ENCODE data around the gene VRK2.
"Not testable (repeated sequence)": the region's sequence is repeated elsewhere in the genome, so short reads cannot be mapped to it uniquely, and the experiment has no call there.

VRK2 gene

DNA sequence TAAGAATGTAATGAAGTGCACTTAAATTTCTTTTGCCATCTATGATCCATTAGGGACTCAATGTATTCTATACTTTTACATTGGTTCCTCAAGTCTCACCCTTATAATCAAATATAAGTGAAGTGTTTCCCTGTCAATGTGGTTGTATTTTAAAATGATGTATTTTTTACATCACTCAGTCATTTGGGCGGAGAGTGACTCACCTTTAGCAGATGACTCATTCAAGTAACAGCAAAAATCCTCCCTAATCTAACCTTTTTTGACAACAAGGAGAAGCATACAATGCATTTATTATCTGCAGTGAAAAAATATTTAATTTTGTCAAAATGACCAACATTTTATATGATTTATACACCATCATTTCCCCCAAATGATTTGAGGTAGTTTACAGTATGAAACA lies 100.1 kb downstream of the VRK2 start:
- Histone ChIP-seq H3K4me3 (ENCODE audit: low read depth in 1 of 5, low read length in 5 of 5) (no peak overlapping the region), H3K9me3 (ENCODE audit: control insufficient read depth in 5 of 5, low read length in 5 of 5) (peaks cover 0 to 2% (median 0%) of the 10 kb centered on the region in 5 donors), H3K27ac (ENCODE audit: low read depth, low read length) (no peak overlapping the region), H3K36me3 (ENCODE audit: control insufficient read depth in 5 of 5, insufficient read depth in 5 of 5, low read length in 5 of 5) (peaks cover 2 to 22% (median 10%) of the 10 kb centered on the region in 5 donors), H3K27me3 (ENCODE audit: control insufficient read depth in 5 of 5, insufficient read depth in 4 of 5, low read length in 5 of 5) (no peaks in the 10 kb centered on the region), H3K4me1 (ENCODE audit: control insufficient read depth in 5 of 5, insufficient read depth in 5 of 5, low read length in 5 of 5) (peaks cover 0 to 4% (median 0%) of the 10 kb centered on the region in 5 donors), H3K9ac (ENCODE audit: low read length in 5 of 5) (no peak overlapping the region)

DNA sequence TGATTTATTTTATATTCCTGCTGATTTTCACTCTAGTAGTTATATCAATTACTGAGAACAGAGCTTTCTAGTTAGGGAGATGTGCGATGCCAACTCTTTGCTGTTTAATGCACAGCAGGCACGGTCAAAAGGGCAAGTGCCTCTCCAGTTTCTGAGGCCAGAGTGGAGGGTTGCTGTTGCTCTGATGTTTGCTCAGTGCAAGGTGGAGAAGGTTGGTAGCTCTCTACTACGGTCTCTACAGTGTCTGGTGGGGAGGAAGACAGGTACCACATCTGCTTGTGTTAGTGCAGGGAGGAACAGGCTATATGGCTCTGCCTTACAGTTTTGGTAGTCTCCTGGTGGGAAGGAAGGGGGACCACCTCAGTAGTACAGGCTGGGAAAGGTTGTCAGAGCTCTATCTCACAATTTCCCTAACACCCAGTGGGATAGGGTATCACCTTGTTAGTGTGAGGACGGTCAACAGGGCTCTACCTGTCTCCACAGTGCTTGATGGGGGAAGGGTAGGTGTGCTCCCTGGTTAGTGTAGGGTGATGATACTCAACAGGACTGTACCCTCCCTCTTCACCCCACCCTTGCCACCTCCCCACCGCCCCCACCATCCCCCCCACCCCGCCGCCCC lies 108.7 kb downstream of the VRK2 start:
- Histone ChIP-seq H3K4me1 (ENCODE audit: control insufficient read depth in 5 of 5, insufficient read depth in 5 of 5, low read length in 5 of 5) (no peaks in the 10 kb centered on the region), H3K27ac (ENCODE audit: low read depth, low read length) (no peak overlapping the region), H3K9ac (ENCODE audit: low read length in 5 of 5) (no peak overlapping the region), H3K36me3 (ENCODE audit: control insufficient read depth in 5 of 5, insufficient read depth in 5 of 5, low read length in 5 of 5) (peaks cover 13 to 24% (median 17%) of the 10 kb centered on the region in 5 donors), H3K27me3 (ENCODE audit: control insufficient read depth in 5 of 5, insufficient read depth in 4 of 5, low read length in 5 of 5) (no peaks in the 10 kb centered on the region), H3K9me3 (ENCODE audit: control insufficient read depth in 5 of 5, low read length in 5 of 5) (no peaks in the 10 kb centered on the region), H3K4me3 (ENCODE audit: low read depth in 1 of 5, low read length in 5 of 5) (no peak overlapping the region)

DNA sequence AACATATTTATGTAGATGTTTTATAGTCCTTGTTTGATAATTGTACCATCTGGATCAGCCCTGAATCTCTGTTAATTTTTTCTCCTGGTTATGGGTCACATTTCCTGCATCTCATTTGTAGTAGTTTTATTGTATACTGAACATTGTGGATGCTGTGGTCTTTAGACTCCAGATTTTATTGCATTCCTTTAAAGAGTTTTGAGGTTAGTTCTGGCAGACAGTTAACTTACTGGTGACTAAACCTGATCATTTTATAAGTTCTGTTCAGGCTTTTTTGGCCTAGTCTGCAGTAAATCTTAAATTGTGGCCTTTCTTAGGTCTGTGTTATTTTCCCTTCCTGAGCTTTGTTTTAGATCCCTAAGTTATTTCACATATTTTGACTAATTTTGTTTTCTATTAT lies 110.2 kb downstream of the VRK2 start:
- no peaks in the 10 kb centered on the region for H3K27me3 ChIP-seq (ENCODE audit: control insufficient read depth in 5 of 5, insufficient read depth in 4 of 5, low read length in 5 of 5)
- no peak overlapping the region for H3K4me3 ChIP-seq (ENCODE audit: low read depth in 1 of 5, low read length in 5 of 5)
- no peaks in the 10 kb centered on the region for H3K9me3 ChIP-seq (ENCODE audit: control insufficient read depth in 5 of 5, low read length in 5 of 5)
- no peak overlapping the region for H3K9ac ChIP-seq (ENCODE audit: low read length in 5 of 5)
- H3K4me1 ChIP-seq (ENCODE audit: control insufficient read depth in 5 of 5, insufficient read depth in 5 of 5, low read length in 5 of 5) = no peaks in the 10 kb centered on the region
- no peak overlapping the region for H3K27ac ChIP-seq (ENCODE audit: low read depth, low read length)
- H3K36me3 ChIP-seq (ENCODE audit: control insufficient read depth in 5 of 5, insufficient read depth in 5 of 5, low read length in 5 of 5) = peaks cover 23 to 33% (median 29%) of the 10 kb centered on the region in 5 donors

DNA sequence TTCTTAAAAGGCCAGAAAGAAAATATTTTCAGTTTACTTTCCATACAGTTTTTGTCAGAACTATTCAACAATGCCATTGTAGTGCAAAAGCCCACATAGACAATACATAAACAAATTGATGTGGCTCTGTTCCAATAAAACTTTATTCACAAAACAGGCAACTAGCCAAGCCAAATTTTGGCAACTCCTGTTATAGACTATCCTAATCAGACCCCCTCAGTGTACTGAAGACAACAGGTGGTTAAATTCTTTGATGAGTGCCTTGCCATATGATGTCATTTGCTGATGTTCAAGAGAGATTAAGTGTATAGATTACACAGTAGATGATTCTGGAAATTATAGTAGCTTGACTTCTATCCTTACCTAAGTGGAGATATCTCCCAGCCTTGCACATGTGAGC lies 111.1 kb downstream of the VRK2 start:
- H3K9me3 ChIP-seq (ENCODE audit: control insufficient read depth in 5 of 5, low read length in 5 of 5) = no peaks in the 10 kb centered on the region
- H3K9ac ChIP-seq (ENCODE audit: low read length in 5 of 5) = no peak overlapping the region
- H3K36me3 ChIP-seq (ENCODE audit: control insufficient read depth in 5 of 5, insufficient read depth in 5 of 5, low read length in 5 of 5) = peaks cover 23 to 36% (median 32%) of the 10 kb centered on the region in 5 donors
- no peaks in the 10 kb centered on the region for H3K4me1 ChIP-seq (ENCODE audit: control insufficient read depth in 5 of 5, insufficient read depth in 5 of 5, low read length in 5 of 5)
- no peak overlapping the region for H3K4me3 ChIP-seq (ENCODE audit: low read depth in 1 of 5, low read length in 5 of 5)
- no peaks in the 10 kb centered on the region for H3K27me3 ChIP-seq (ENCODE audit: control insufficient read depth in 5 of 5, insufficient read depth in 4 of 5, low read length in 5 of 5)
- no peak overlapping the region for H3K27ac ChIP-seq (ENCODE audit: low read depth, low read length)

DNA sequence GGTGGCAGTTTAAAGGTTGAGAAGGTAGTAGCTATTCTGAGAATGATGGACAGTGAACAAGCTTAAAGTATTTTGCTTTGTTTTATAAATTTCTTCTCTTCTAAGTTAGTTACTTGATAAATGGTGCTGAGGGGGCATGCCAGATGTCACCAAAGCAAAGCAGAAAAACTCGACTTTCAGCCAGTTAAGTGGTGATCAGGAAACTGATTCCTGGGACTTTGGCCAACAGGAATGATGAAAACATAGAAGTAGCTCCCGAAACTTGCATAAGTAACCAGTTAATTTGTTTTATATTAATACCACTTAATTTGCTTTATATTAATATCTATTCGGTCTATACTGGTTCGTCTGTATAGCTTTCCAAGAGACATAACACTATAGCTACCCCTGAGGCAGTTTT lies 111.9 kb downstream of the VRK2 start:
- Histone ChIP-seq H3K27me3 (ENCODE audit: control insufficient read depth in 5 of 5, insufficient read depth in 4 of 5, low read length in 5 of 5) (no peaks in the 10 kb centered on the region), H3K9ac (ENCODE audit: low read length in 5 of 5) (no peak overlapping the region), H3K27ac (ENCODE audit: low read depth, low read length) (no peak overlapping the region), H3K9me3 (ENCODE audit: control insufficient read depth in 5 of 5, low read length in 5 of 5) (no peaks in the 10 kb centered on the region), H3K4me1 (ENCODE audit: control insufficient read depth in 5 of 5, insufficient read depth in 5 of 5, low read length in 5 of 5) (no peaks in the 10 kb centered on the region), H3K36me3 (ENCODE audit: control insufficient read depth in 5 of 5, insufficient read depth in 5 of 5, low read length in 5 of 5) (peaks cover 23 to 36% (median 32%) of the 10 kb centered on the region in 5 donors), H3K4me3 (ENCODE audit: low read depth in 1 of 5, low read length in 5 of 5) (no peak overlapping the region)

DNA sequence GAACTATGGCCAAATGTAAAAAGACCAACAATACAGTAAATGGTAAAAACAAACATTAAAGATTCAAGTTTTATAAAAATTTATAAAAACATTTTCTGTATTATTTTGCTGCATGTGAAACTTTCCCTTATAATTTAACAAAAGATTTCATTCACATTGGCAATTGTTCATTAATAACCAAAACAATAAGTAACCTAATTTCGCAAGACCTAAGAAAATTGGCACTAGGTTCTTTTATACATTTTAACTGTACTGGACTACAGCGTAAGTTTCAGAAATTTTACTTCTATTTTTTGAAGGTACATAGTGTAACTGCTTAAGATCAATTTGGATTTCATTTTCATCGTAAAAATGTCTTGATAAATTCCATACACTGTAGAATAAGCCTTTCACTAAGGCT lies 117.3 kb downstream of the VRK2 start:
- peaks cover 19 to 32% (median 26%) of the 10 kb centered on the region in 5 donors for H3K36me3 ChIP-seq (ENCODE audit: control insufficient read depth in 5 of 5, insufficient read depth in 5 of 5, low read length in 5 of 5)

DNA sequence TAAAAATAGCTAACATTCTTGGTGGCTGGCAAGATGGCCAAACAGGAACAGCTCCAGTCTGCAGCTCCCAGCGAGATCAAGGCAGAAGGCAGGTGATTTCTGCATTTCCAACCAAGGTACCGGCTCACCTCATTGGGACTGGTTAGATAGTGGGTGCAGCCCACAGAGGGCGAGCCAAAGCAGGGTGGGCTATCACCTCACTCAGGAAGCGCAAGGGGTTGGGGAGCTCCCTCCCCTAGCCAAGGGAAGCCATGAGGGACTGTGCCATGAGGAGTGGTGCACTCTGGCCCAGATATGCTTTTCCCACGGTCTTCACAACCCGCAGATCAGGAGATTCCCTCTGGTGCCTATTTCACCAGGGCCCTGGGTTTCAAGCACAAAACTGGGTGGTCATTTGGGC lies 121.5 kb downstream of the VRK2 start:
- not testable (repeated sequence) for H3K4me1 ChIP-seq (ENCODE audit: control insufficient read depth in 5 of 5, insufficient read depth in 5 of 5, low read length in 5 of 5); H3K36me3 ChIP-seq (ENCODE audit: control insufficient read depth in 5 of 5, insufficient read depth in 5 of 5, low read length in 5 of 5); H3K27ac ChIP-seq (ENCODE audit: low read depth, low read length); H3K9me3 ChIP-seq (ENCODE audit: control insufficient read depth in 5 of 5, low read length in 5 of 5); H3K4me3 ChIP-seq (ENCODE audit: low read depth in 1 of 5, low read length in 5 of 5); H3K9ac ChIP-seq (ENCODE audit: low read length in 5 of 5); H3K27me3 ChIP-seq (ENCODE audit: control insufficient read depth in 5 of 5, insufficient read depth in 4 of 5, low read length in 5 of 5)

More for the DNA sequence above, 117.3 kb downstream of the VRK2 start:
- Histone ChIP-seq H3K27ac (ENCODE audit: low read depth, low read length) (no peak overlapping the region), H3K27me3 (ENCODE audit: control insufficient read depth in 5 of 5, insufficient read depth in 4 of 5, low read length in 5 of 5) (no peaks in the 10 kb centered on the region), H3K4me3 (ENCODE audit: low read depth in 1 of 5, low read length in 5 of 5) (no peak overlapping the region), H3K9ac (ENCODE audit: low read length in 5 of 5) (no peak overlapping the region), H3K9me3 (ENCODE audit: control insufficient read depth in 5 of 5, low read length in 5 of 5) (no peaks in the 10 kb centered on the region), H3K4me1 (ENCODE audit: control insufficient read depth in 5 of 5, insufficient read depth in 5 of 5, low read length in 5 of 5) (no peaks in the 10 kb centered on the region)

DNA sequence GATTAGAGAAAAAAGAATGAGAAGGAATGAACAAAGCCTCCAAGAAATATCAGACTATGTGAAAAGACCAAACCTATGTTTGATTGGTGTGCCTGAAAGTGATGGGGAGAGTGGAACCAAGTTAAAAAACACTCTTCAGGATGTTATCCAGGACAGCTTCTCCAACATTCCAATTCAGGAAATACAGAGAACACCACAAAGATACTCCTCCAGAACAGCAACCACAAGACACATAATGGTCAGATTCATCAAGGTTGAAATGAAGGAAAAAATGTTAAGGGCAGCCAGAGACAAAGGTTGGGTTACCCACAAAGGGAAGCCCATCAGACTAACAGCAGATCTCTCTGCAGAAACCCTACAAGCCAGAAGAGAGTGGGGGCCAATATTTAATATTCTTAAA lies 123.2 kb downstream of the VRK2 start:
- H3K36me3 ChIP-seq (ENCODE audit: control insufficient read depth in 5 of 5, insufficient read depth in 5 of 5, low read length in 5 of 5); H3K27me3 ChIP-seq (ENCODE audit: control insufficient read depth in 5 of 5, insufficient read depth in 4 of 5, low read length in 5 of 5); H3K4me1 ChIP-seq (ENCODE audit: control insufficient read depth in 5 of 5, insufficient read depth in 5 of 5, low read length in 5 of 5); H3K9ac ChIP-seq (ENCODE audit: low read length in 5 of 5); H3K9me3 ChIP-seq (ENCODE audit: control insufficient read depth in 5 of 5, low read length in 5 of 5); H3K4me3 ChIP-seq (ENCODE audit: low read depth in 1 of 5, low read length in 5 of 5); H3K27ac ChIP-seq (ENCODE audit: low read depth, low read length): not testable (repeated sequence)

DNA sequence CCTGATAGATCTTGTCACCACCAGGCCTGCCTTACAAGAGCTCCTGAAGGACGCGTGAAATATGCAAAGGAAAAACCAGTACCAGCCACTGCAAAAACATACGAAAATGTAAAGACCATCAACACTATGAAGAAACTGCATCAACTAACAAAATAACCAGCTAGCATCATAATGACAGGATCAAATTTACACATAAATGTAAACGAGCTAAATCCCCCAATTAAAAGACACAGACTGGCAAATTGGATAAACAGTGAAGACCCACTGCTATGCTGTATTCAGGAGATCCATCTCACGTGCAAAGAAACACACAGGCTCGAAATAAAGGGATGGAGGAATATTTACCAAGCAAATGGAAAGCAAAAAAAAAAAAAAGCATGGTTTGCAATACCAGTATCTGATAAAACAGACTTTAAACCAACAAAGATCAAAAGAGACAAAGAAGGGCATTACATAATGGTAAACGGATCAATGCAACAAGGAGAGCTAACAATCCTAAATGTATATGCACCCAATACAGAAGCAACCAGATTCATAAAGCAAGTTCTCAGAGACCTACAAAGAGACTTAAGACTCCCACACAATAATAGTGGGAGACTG lies 123.8 kb downstream of the VRK2 start:
- H3K36me3 ChIP-seq (ENCODE audit: control insufficient read depth in 5 of 5, insufficient read depth in 5 of 5, low read length in 5 of 5); H3K4me3 ChIP-seq (ENCODE audit: low read depth in 1 of 5, low read length in 5 of 5); H3K4me1 ChIP-seq (ENCODE audit: control insufficient read depth in 5 of 5, insufficient read depth in 5 of 5, low read length in 5 of 5); H3K9me3 ChIP-seq (ENCODE audit: control insufficient read depth in 5 of 5, low read length in 5 of 5); H3K27ac ChIP-seq (ENCODE audit: low read depth, low read length); H3K27me3 ChIP-seq (ENCODE audit: control insufficient read depth in 5 of 5, insufficient read depth in 4 of 5, low read length in 5 of 5); H3K9ac ChIP-seq (ENCODE audit: low read length in 5 of 5): not testable (repeated sequence)

DNA sequence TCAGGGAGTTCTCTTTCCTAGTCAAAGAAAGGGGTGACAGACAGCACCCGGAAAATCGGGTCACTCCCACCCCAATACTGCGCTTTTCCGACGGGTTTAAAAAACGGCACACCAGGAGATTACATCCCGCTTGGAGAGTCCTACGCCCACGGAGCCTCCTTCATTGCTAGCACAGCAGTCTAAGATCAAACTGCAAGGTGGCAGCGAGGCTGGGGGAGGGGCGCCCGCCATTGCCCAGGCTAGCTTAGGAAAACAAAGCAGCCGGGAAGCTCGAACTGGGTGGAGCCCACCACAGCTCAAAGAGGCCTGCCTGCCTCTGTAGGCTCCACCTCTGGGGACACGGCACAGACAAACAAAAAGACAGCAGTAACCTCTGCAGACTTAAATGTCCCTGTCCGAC lies 125.2 kb downstream of the VRK2 start:
- H3K4me3 ChIP-seq (ENCODE audit: low read depth in 1 of 5, low read length in 5 of 5); H3K27ac ChIP-seq (ENCODE audit: low read depth, low read length); H3K27me3 ChIP-seq (ENCODE audit: control insufficient read depth in 5 of 5, insufficient read depth in 4 of 5, low read length in 5 of 5); H3K36me3 ChIP-seq (ENCODE audit: control insufficient read depth in 5 of 5, insufficient read depth in 5 of 5, low read length in 5 of 5); H3K9me3 ChIP-seq (ENCODE audit: control insufficient read depth in 5 of 5, low read length in 5 of 5); H3K4me1 ChIP-seq (ENCODE audit: control insufficient read depth in 5 of 5, insufficient read depth in 5 of 5, low read length in 5 of 5); H3K9ac ChIP-seq (ENCODE audit: low read length in 5 of 5): not testable (repeated sequence)
